ENCODE results near the gene AFAP1.

GRCh38 chr4:7903791-7904516 is 35.7 kb downstream of the AFAP1 start:
- TF ChIP-seq POLR2A (IDR thresholded peaks at IDR 0.05; ENCODE audit: low read depth, low read length) (no peak), POLR2AphosphoS5 (IDR thresholded peaks at IDR 0.05; ENCODE audit: low read depth, low read length) (no peak)
